Endothelial cell (in vitro differentiated cells): ENCODE measurements around the gene ERBB3. TPM values are rescaled to one million over a fixed set of nuclear protein-coding genes. Genes with fewer than 3 reads are reported as not detected.
A peak's percentile ranks its signal among the peaks of the same experiment; 100 is the strongest.

ENCODE experiments used
- DNase-seq: peaks from one replicate; pipeline ENCODE4 v3.0.0; 2021; ENCODE audit warnings: low spot score
- H3K27ac Mint-ChIP-seq: one replicate; pipeline ENCODE4 v1.8.0; 2021; ENCODE audit warnings: mixed read lengths, inconsistent platforms; ENCODE audit not compliant: unreplicated experiment
- H3K27me3 Mint-ChIP-seq: one replicate; pipeline ENCODE4 v1.8.0; 2021; ENCODE audit warnings: mild to moderate bottlenecking, moderate library complexity, mixed read lengths, inconsistent platforms; ENCODE audit not compliant: unreplicated experiment
- H3K36me3 Mint-ChIP-seq: one replicate; pipeline ENCODE4 v1.8.0; 2021; ENCODE audit warnings: mild to moderate bottlenecking, low read depth, mixed read lengths, inconsistent platforms; ENCODE audit not compliant: unreplicated experiment
- H3K4me1 Mint-ChIP-seq: one replicate; pipeline ENCODE4 v1.8.0; 2021; ENCODE audit warnings: mild to moderate bottlenecking, mixed read lengths, inconsistent platforms; ENCODE audit not compliant: unreplicated experiment
- H3K4me3 Mint-ChIP-seq: one replicate; pipeline ENCODE4 v1.8.0; 2021; ENCODE audit warnings: mild to moderate bottlenecking, mixed read lengths, inconsistent platforms; ENCODE audit not compliant: unreplicated experiment
- H3K9me3 Mint-ChIP-seq: one replicate; pipeline ENCODE4 v1.8.0; 2021; ENCODE audit warnings: mixed read lengths, inconsistent platforms; ENCODE audit not compliant: unreplicated experiment
- CTCF ChIP-seq: fragments of 200-600 bp; sonication (generic); IDR thresholded peaks from one replicate; pipeline ENCODE4 v1.5.0; 2021; ENCODE audit warnings: antibody characterized with exemption; ENCODE audit not compliant: unreplicated experiment
- total RNA-seq: library from RNA; stranded (reverse); fragmentation: NEBNext Ultra II Directional; extraction: Animal tissue kit (Norgen Biotek cat#: 25700); gene quantifications from one replicate; pipeline ENCODE4 v1.2.1, GENCODE V29; 2021; ENCODE audit not compliant: unreplicated experiment

ERBB3 gene
- total RNA-seq, 1 donor from 2014 or later: 4.2 TPM

GRCh38 chr12:56146492-56147460 is 66.8 kb downstream of the ERBB3 start:
- Mint-ChIP-seq H3K4me1 (peaks cover 48% of the 10 kb centered on the region), H3K27ac (peak overlapping the region; percentile 64), H3K4me3 (peak overlapping the region; percentile 60), H3K9me3 (no peaks in the 10 kb centered on the region), H3K27me3 (peaks cover 8% of the 10 kb centered on the region), H3K36me3 (peaks cover 31% of the 10 kb centered on the region)
- DNase-seq: no peak
- TF ChIP-seq CTCF: no peak

GRCh38 chr12:56150563-56150962 is 70.6 kb downstream of the ERBB3 start:
- peak overlapping the region; percentile 7 for H3K4me3 Mint-ChIP-seq

GRCh38 chr12:56151672-56152131 is 71.7 kb downstream of the ERBB3 start:
- peak; percentile 51 for DNase-seq
- peaks cover 11% of the 10 kb centered on the region for H3K36me3 Mint-ChIP-seq
- H3K27ac Mint-ChIP-seq: peak overlapping the region; percentile 87
- TF ChIP-seq CTCF: peak; percentile 74
- peaks cover 5% of the 10 kb centered on the region for H3K27me3 Mint-ChIP-seq
- H3K4me1 Mint-ChIP-seq: peaks cover 28% of the 10 kb centered on the region
- no peaks in the 10 kb centered on the region for H3K9me3 Mint-ChIP-seq
- H3K4me3 Mint-ChIP-seq: peak overlapping the region; percentile 97

More at GRCh38 chr12:56150563-56150962, 70.6 kb downstream of the ERBB3 start:
- Mint-ChIP-seq H3K9me3 (no peaks in the 10 kb centered on the region), H3K27ac (no peak overlapping the region), H3K4me1 (peaks cover 36% of the 10 kb centered on the region), H3K27me3 (peaks cover 4% of the 10 kb centered on the region), H3K36me3 (peaks cover 9% of the 10 kb centered on the region)
- TF ChIP-seq CTCF: no peak
- no peak for DNase-seq

- peaks cover 9% of the 10 kb centered on the region for H3K27me3 Mint-ChIP-seq
- no peak for TF ChIP-seq CTCF
- peaks cover 11% of the 10 kb centered on the region for H3K36me3 Mint-ChIP-seq
- H3K4me1 Mint-ChIP-seq: peaks cover 29% of the 10 kb centered on the region
- peak within 1 kb of the TSS; percentile 97 for H3K4me3 Mint-ChIP-seq
- H3K27ac Mint-ChIP-seq: peak within 1 kb of the TSS; percentile 87
- no peaks in the 10 kb centered on the region for H3K9me3 Mint-ChIP-seq
- peak; percentile 87 for DNase-seq
Measured at GRCh38 chr12:56152132-56152755, 72.3 kb downstream of the ERBB3 start, which contains the start of gene MYL6B. MYL6B (plus strand) TSS chr12:56152587; CDS start chr12:56153919, 1,332 bp downstream.

Other genes starting within 250 kb of the ERBB3 start
- gene MMP19, start 237.2 kb upstream of the ERBB3 start, total RNA-seq: 0.15 TPM
- gene PYM1, start 152.3 kb upstream of the ERBB3 start, total RNA-seq: 58.6 TPM
- 70.1 TPM for gene DGKA, start 149.0 kb upstream of the ERBB3 start, total RNA-seq
- gene PMEL, start 114.1 kb upstream of the ERBB3 start, total RNA-seq: 136 TPM
- gene CDK2, start 113.3 kb upstream of the ERBB3 start, total RNA-seq: 43.0 TPM
- 130 TPM for gene RAB5B, start 106.1 kb upstream of the ERBB3 start, total RNA-seq
- 31.6 TPM for gene SUOX, start 82.9 kb upstream of the ERBB3 start, total RNA-seq
- 3.0 TPM for gene IKZF4, start 59.1 kb upstream of the ERBB3 start, total RNA-seq
- 45.8 TPM for gene RPS26, start 38.2 kb upstream of the ERBB3 start, total RNA-seq
- 84.3 TPM for gene PA2G4, start 24.4 kb downstream of the ERBB3 start, total RNA-seq
- gene RPL41, start 36.5 kb downstream of the ERBB3 start, total RNA-seq: 3,242 TPM
- 10.4 TPM for gene ZC3H10, start 38.1 kb downstream of the ERBB3 start, total RNA-seq
- 302 TPM for gene ESYT1, start 48.1 kb downstream of the ERBB3 start, total RNA-seq
- 170 TPM for gene MYL6B, start 72.4 kb downstream of the ERBB3 start, total RNA-seq
- gene MYL6, start 78.2 kb downstream of the ERBB3 start, total RNA-seq: 2,481 TPM
- 105 TPM for gene SMARCC2, start 109.3 kb downstream of the ERBB3 start, total RNA-seq
- gene RNF41, start 141.8 kb downstream of the ERBB3 start, total RNA-seq: 55.5 TPM
- 19.8 TPM for gene NABP2, start 144.2 kb downstream of the ERBB3 start, total RNA-seq
- not detected for gene SLC39A5, start 149.9 kb downstream of the ERBB3 start, total RNA-seq
- gene ANKRD52, start 178.2 kb downstream of the ERBB3 start, total RNA-seq: 48.5 TPM
- gene COQ10A, start 186.8 kb downstream of the ERBB3 start, total RNA-seq: 20.3 TPM
- 187 TPM for gene CS, start 220.2 kb downstream of the ERBB3 start, total RNA-seq
- gene CNPY2, start 235.8 kb downstream of the ERBB3 start, total RNA-seq: 203 TPM